H1 (cell line): ENCODE results near the gene ZNF385C. TPM values are rescaled to one million over a fixed set of nuclear protein-coding genes. Genes with fewer than 3 reads are reported as not detected.

ENCODE experiments used
- CTCF ChIA-PET: fragments of 300-600 bp; sonication (Branson Sonifier 250); formaldehyde crosslinking; loops from one replicate; lab custom pipeline; 2021; ENCODE audit not compliant: partially characterized antibody; lab: Charles Lee
- POLR2A ChIA-PET: fragments of 300-600 bp; sonication (Branson Sonifier 250); formaldehyde crosslinking; loops from one replicate; lab custom pipeline; 2021; ENCODE audit warnings: inconsistent platforms; ENCODE audit not compliant: partially characterized antibody; lab: Charles Lee
- DNase-seq, 2 experiments: peaks; one replicate each; pipeline versions ENCODE4 v3.0.0 to v3.0.0-alpha.2; 2010 to 2022; ENCODE audit warnings: low spot score in 2 of 2, low read depth in 1 of 2, mixed read lengths in 1 of 2
- FAIRE-seq: peaks from 2 replicates; lab custom pipeline; 2011; peaks lifted over from hg19 to GRCh38; lab: Jason Lieb, UNC
- H2AFZ ChIP-seq: 2 replicates; pipeline ENCODE4 v1.8.1; 2012; ENCODE audit warnings: low read length, inconsistent platforms
- H2AK5ac ChIP-seq: 2 replicates; pipeline ENCODE4 v1.6.1; 2013; ENCODE audit warnings: low read depth, low read length
- H2BK120ac ChIP-seq: replicated peaks from 2 replicates; pipeline ENCODE3; 2013; ENCODE audit warnings: low read depth, low read length, inconsistent platforms
- H2BK12ac ChIP-seq: 2 replicates; pipeline ENCODE4 v1.6.1; 2013; ENCODE audit warnings: low read depth, low read length
- H2BK15ac ChIP-seq: 2 replicates; pipeline ENCODE4 v1.6.1; 2013; ENCODE audit warnings: low read length
- H2BK20ac ChIP-seq: 2 replicates; pipeline ENCODE4 v1.6.1; 2013; ENCODE audit warnings: low read length
- H2BK5ac ChIP-seq: 2 replicates; pipeline ENCODE4 v1.6.1; 2013; ENCODE audit warnings: low read depth, low read length
- H3K14ac ChIP-seq: 2 replicates; pipeline ENCODE4 v1.6.1; 2013; ENCODE audit warnings: inconsistent platforms; ENCODE audit not compliant: insufficient read length
- H3K18ac ChIP-seq: 2 replicates; pipeline ENCODE4 v1.6.1; 2013; ENCODE audit warnings: low read length; ENCODE audit errors: extremely low read depth
- H3K23ac ChIP-seq: 2 replicates; pipeline ENCODE4 v1.6.1; 2013; ENCODE audit warnings: inconsistent platforms; ENCODE audit not compliant: insufficient read length
- H3K23me2 ChIP-seq: 2 replicates; pipeline ENCODE4 v1.6.1; 2013; ENCODE audit warnings: low read depth, low read length
- H3K27ac ChIP-seq: 2 replicates; pipeline ENCODE4 v1.6.1; 2011; ENCODE audit warnings: low read depth, low read length, inconsistent platforms
- H3K27me3 ChIP-seq, 4 experiments: replicated peaks in 1 of 4; 1 replicate in 1 of 4; 2 replicates in 3 of 4; pipeline versions ENCODE4 v1.6.1 to v1.8.1; 2011 to 2013; ENCODE audit warnings: low read length in 3 of 4, mild to moderate bottlenecking in 3 of 4, inconsistent platforms in 2 of 4, mixed read lengths in 2 of 4, moderate library complexity in 1 of 4; ENCODE audit not compliant: control insufficient read depth in 3 of 4, insufficient read depth in 3 of 4; ENCODE audit errors: extremely low read depth in 1 of 4
- H3K36me3 ChIP-seq, 4 experiments: 2 replicates each; pipeline versions ENCODE4 v1.6.1 to v1.8.1; 2011 to 2013; ENCODE audit warnings: mild to moderate bottlenecking in 4 of 4, low read length in 3 of 4, moderate library complexity in 2 of 4, control low read depth in 1 of 4, inconsistent platforms in 1 of 4; ENCODE audit not compliant: insufficient read depth in 4 of 4, control insufficient read depth in 2 of 4
- H3K4ac ChIP-seq: replicated peaks from 2 replicates; pipeline ENCODE3; 2013; ENCODE audit warnings: low read length, low read depth, mixed read lengths, inconsistent platforms; ENCODE audit not compliant: insufficient read length
- H3K4me1 ChIP-seq, 4 experiments: replicated peaks in 1 of 4; 1 replicate in 1 of 4; 2 replicates in 3 of 4; pipeline versions ENCODE4 v1.6.1 to v1.8.1; 2011 to 2013; ENCODE audit warnings: low read length in 3 of 4, inconsistent platforms in 2 of 4, mixed read lengths in 1 of 4; ENCODE audit not compliant: insufficient read depth in 4 of 4, control insufficient read depth in 3 of 4
- H3K4me2 ChIP-seq, 2 experiments: 2 replicates each; pipeline versions ENCODE4 v1.6.1 to v1.8.1; 2011 to 2013; ENCODE audit warnings: low read depth in 2 of 2, low read length in 2 of 2, control low read depth in 1 of 2, inconsistent platforms in 1 of 2, mild to moderate bottlenecking in 1 of 2; ENCODE audit not compliant: insufficient read depth in 1 of 2
- H3K4me3 ChIP-seq, 4 experiments: fragments of 200-600, 300-600 bp in 1 of 4; sonication (generic), shearing (Covaris generic), sonication (Bioruptor Twin) in 1 of 4; 2 replicates each; pipeline versions ENCODE4 v1.5.1 to v1.8.1; 2011 to 2016; ENCODE audit warnings: low read length in 4 of 4, low read depth in 3 of 4, control low read depth in 2 of 4, inconsistent platforms in 2 of 4, mild to moderate bottlenecking in 2 of 4, mixed read lengths in 1 of 4, moderate library complexity in 1 of 4; ENCODE audit not compliant: insufficient read depth in 2 of 4; ENCODE audit errors: extremely low read depth in 1 of 4
- H3K56ac ChIP-seq: replicated peaks from 2 replicates; pipeline ENCODE3; 2013; ENCODE audit warnings: low read depth, mild to moderate bottlenecking, mixed read lengths, low read length, inconsistent platforms; ENCODE audit not compliant: insufficient read length
- H3K79me1 ChIP-seq: 2 replicates; pipeline ENCODE4 v1.6.1; 2013; ENCODE audit warnings: low read depth, low read length, control low read depth
- H3K79me2 ChIP-seq, 2 experiments: 2 replicates each; pipeline versions ENCODE4 v1.6.1 to v1.8.1; 2012 to 2013; ENCODE audit warnings: low read length in 2 of 2, mild to moderate bottlenecking in 2 of 2, inconsistent platforms in 1 of 2; ENCODE audit not compliant: insufficient read depth in 2 of 2, control insufficient read depth in 1 of 2
- H3K9ac ChIP-seq, 4 experiments: replicated peaks in 1 of 4; 1 replicate in 1 of 4; 2 replicates in 3 of 4; pipeline versions ENCODE4 v1.6.1 to v1.8.1; 2011 to 2013; ENCODE audit warnings: low read depth in 3 of 4, low read length in 3 of 4, control low read depth in 2 of 4, mild to moderate bottlenecking in 2 of 4, moderate library complexity in 2 of 4, inconsistent platforms in 1 of 4; ENCODE audit errors: extremely low read depth in 1 of 4
- H3K9me3 ChIP-seq, 2 experiments: 2 replicates each; pipeline versions ENCODE4 v1.6.1 to v1.8.1; 2012 to 2013; ENCODE audit warnings: mild to moderate bottlenecking in 2 of 2, moderate library complexity in 2 of 2, control low read depth in 1 of 2, inconsistent platforms in 1 of 2, low read depth in 1 of 2, low read length in 1 of 2, mixed read lengths in 1 of 2; ENCODE audit not compliant: insufficient read depth in 2 of 2
- H4K20me1 ChIP-seq, 2 experiments: replicated peaks in 1 of 2; 2 replicates each; pipeline versions ENCODE3 to v1.8.1; 2011 to 2013; ENCODE audit warnings: inconsistent platforms in 2 of 2, low read length in 2 of 2, mild to moderate bottlenecking in 1 of 2; ENCODE audit not compliant: insufficient read depth in 2 of 2, control insufficient read depth in 1 of 2
- H4K5ac ChIP-seq: 2 replicates; pipeline ENCODE4 v1.6.1; 2013; ENCODE audit warnings: low read length, low read depth, mixed read lengths, inconsistent platforms; ENCODE audit not compliant: insufficient read length
- H4K8ac ChIP-seq: 2 replicates; pipeline ENCODE4 v1.8.0; 2013; ENCODE audit warnings: mild to moderate bottlenecking, moderate library complexity, low read length, inconsistent platforms; ENCODE audit not compliant: insufficient read depth; ENCODE audit errors: extremely low read depth
- H4K91ac ChIP-seq: replicated peaks from 2 replicates; pipeline ENCODE3; 2013; ENCODE audit warnings: low read length, mixed read lengths, inconsistent platforms; ENCODE audit not compliant: insufficient read length
- POLR2AphosphoS5 ChIP-seq: IDR thresholded peaks from 2 replicates; pipeline ENCODE4 v1.6.1; 2011; ENCODE audit warnings: low read depth, low read length
- SIX5 ChIP-seq: IDR thresholded peaks from 2 replicates; pipeline ENCODE4 v1.6.1; 2011; ENCODE audit warnings: mild to moderate bottlenecking, low read depth, low read length
- WGBS, 2 experiments: shearing (Covaris generic) in 1 of 2; methylation state at CpG; one replicate each; pipeline versions ENCODE4 v1.1.6 to v1.1.7; 2013 to 2015; ENCODE audit warnings: low lambda C conversion rate in 2 of 2, mixed read lengths in 2 of 2, inconsistent platforms in 1 of 2, low coverage in 1 of 2, missing lambda C conversion rate in 1 of 2; ENCODE audit not compliant: insufficient replicate concordance in 2 of 2, insufficient coverage in 1 of 2, insufficient read length in 1 of 2; ENCODE audit errors: extremely low coverage in 1 of 2, missing lambda C conversion rate in 1 of 2; 5-methylcytosine and 5-hydroxymethylcytosine counted together
- polyA plus RNA-seq, 7 experiments: library from polyadenylated mRNA; depleted of rRNA in 3 of 7; stranded (reverse) in 5 of 7; unstranded in 2 of 7; fragments of >200 nt in 5 of 7; fragments of 200-250 nt in 2 of 7; gene quantifications; 1 replicate in 5 of 7; 2 replicates in 1 of 7; 4 replicates in 1 of 7; pipeline versions ENCODE4 v1.2.1 to v1.2.3, GENCODE V29; 2011 to 2013; ENCODE audit warnings: missing spikeins in 2 of 7, mixed read lengths in 2 of 7
- total RNA-seq: library from RNA; stranded (reverse); fragmentation: NEBNext Ultra II Directional; extraction: Animal tissue kit (Norgen Biotek cat#: 25700); gene quantifications from 2 replicates; pipeline ENCODE4 v1.2.1, GENCODE V29; 2021

ZNF385C gene
- total and polyA plus RNA-seq, 2 of the 8 experiments (the other 6 are each of a cell fraction or from before 2014, with no cell fraction given): 3.9 to 6.1 TPM

GRCh38 chr17:41976142-41976768, 122.0 kb downstream of the ZNF385C start:
- POLR2A ChIA-PET: interaction anchor here (0.9 to 4.5 kb wide), 7 partner anchors 10 to 41 kb away, joined by 3 to 32 read pairs (median 5); partner anchors contain the start of genes CNP and DNAJC7
- H3K9me3 ChIP-seq: no peaks in the 10 kb centered on the region
- CTCF ChIA-PET: interaction anchor here (0.8 to 6.5 kb wide), 4 partner anchors 8 to 226 kb away, joined by 3 to 60 read pairs (median 3); partner anchors contain the start of gene CNP
- H2BK15ac ChIP-seq: no peak overlapping the region
- no peaks in the 10 kb centered on the region for H3K79me2 ChIP-seq
- H3K56ac ChIP-seq: no peak overlapping the region
- no peaks in the 10 kb centered on the region for H3K79me1 ChIP-seq
- H3K9ac ChIP-seq: no peak overlapping the region
- H2AFZ ChIP-seq: no peak overlapping the region
- no peak overlapping the region for H3K4me2 ChIP-seq
- H4K91ac ChIP-seq: no peak overlapping the region
- H3K23ac ChIP-seq: no peak overlapping the region
- H3K4me1 ChIP-seq: no peaks in the 10 kb centered on the region
- no peak overlapping the region for H3K18ac ChIP-seq
- no peaks in the 10 kb centered on the region; the same call in 1 of the 2 replicates for H3K23me2 ChIP-seq
- no peak overlapping the region for H2BK12ac ChIP-seq
- FAIRE-seq: no peak
- peaks cover 2 to 11% of the 10 kb centered on the region in 2 experiments for H4K20me1 ChIP-seq
- H3K27ac ChIP-seq: no peak overlapping the region
- H3K4me3 ChIP-seq: no peak overlapping the region
- DNase-seq: no peak
- no peak overlapping the region for H3K4ac ChIP-seq
- no peak overlapping the region; the same call in 1 of the 2 replicates for H4K8ac ChIP-seq
- H4K5ac ChIP-seq: no peak overlapping the region
- TF ChIP-seq POLR2AphosphoS5 (peak; percentile 34; the same call in 1 of the 2 replicates), SIX5 (no peak)
- H2BK5ac ChIP-seq: no peak overlapping the region
- no peak overlapping the region for H2BK20ac ChIP-seq
- H3K27me3 ChIP-seq: no peaks in the 10 kb centered on the region
- H2BK120ac ChIP-seq: no peak overlapping the region
- WGBS, 2 experiments: 86% methylated on average over 10 of the region's 11 CpGs; no CpG with 5 or more reads in 1 of the 2 experiments
- no peak overlapping the region for H3K14ac ChIP-seq
- no peak overlapping the region for H2AK5ac ChIP-seq
- peaks cover 36 to 77% (median 71%) of the 10 kb centered on the region in 4 experiments for H3K36me3 ChIP-seq

Other genes starting within 250 kb of the ZNF385C start
- 12.8 and 13.7 TPM in 2 replicates for gene KLHL11, start 233.1 kb downstream of the ZNF385C start, total RNA-seq
- 3.4 and 4.2 TPM in 2 replicates for gene KLHL11, start 233.1 kb downstream of the ZNF385C start, polyA plus RNA-seq (2011; rRNA removed)
- gene ACLY, start 179.5 kb downstream of the ZNF385C start, total RNA-seq: 388 and 393 TPM in 2 replicates
- 167 and 238 TPM in 2 replicates for gene ACLY, start 179.5 kb downstream of the ZNF385C start, polyA plus RNA-seq (2011; rRNA removed)
- gene ODAD4, start 167.9 kb downstream of the ZNF385C start, total RNA-seq: 1.3 TPM in 2 replicates
- 0.41 and 0.48 TPM in 2 replicates for gene ODAD4, start 167.9 kb downstream of the ZNF385C start, polyA plus RNA-seq (2011; rRNA removed)
- 60.6 and 64.2 TPM in 2 replicates for gene CNP, start 131.7 kb downstream of the ZNF385C start, total RNA-seq
- gene CNP, start 131.7 kb downstream of the ZNF385C start, polyA plus RNA-seq (2011; rRNA removed): 21.9 and 43.3 TPM in 2 replicates
- gene DNAJC7, start 81.0 kb downstream of the ZNF385C start, total RNA-seq: 129 and 148 TPM in 2 replicates
- 21.6 and 31.0 TPM in 2 replicates for gene DNAJC7, start 81.0 kb downstream of the ZNF385C start, polyA plus RNA-seq (2011; rRNA removed)
- gene NKIRAS2, start 78.4 kb downstream of the ZNF385C start, total RNA-seq: 31.1 and 34.5 TPM in 2 replicates
- gene NKIRAS2, start 78.4 kb downstream of the ZNF385C start, polyA plus RNA-seq (2011; rRNA removed): 51.1 and 59.7 TPM in 2 replicates
- 1.4 TPM in 2 replicates for gene C17orf113, start 47.9 kb downstream of the ZNF385C start, total RNA-seq
- 1.0 and 1.5 TPM in 2 replicates for gene C17orf113, start 47.9 kb downstream of the ZNF385C start, polyA plus RNA-seq (2011; rRNA removed)
- 4.4 and 5.6 TPM in 2 replicates for gene DHX58, start 14.2 kb upstream of the ZNF385C start, total RNA-seq
- gene DHX58, start 14.2 kb upstream of the ZNF385C start, polyA plus RNA-seq (2011; rRNA removed): 9.9 and 10.3 TPM in 2 replicates
- 32.5 and 34.2 TPM in 2 replicates for gene KAT2A, start 22.9 kb upstream of the ZNF385C start, total RNA-seq
- 40.1 and 52.5 TPM in 2 replicates for gene KAT2A, start 22.9 kb upstream of the ZNF385C start, polyA plus RNA-seq (2011; rRNA removed)
- 0.30 and 0.33 TPM in 2 replicates for gene HSPB9, start 24.3 kb upstream of the ZNF385C start, total RNA-seq
- gene HSPB9, start 24.3 kb upstream of the ZNF385C start, polyA plus RNA-seq (2011; rRNA removed): 0.25 and 0.27 TPM in 2 replicates
- 67.1 and 67.7 TPM in 2 replicates for gene RAB5C, start 56.5 kb upstream of the ZNF385C start, total RNA-seq
- gene RAB5C, start 56.5 kb upstream of the ZNF385C start, polyA plus RNA-seq (2011; rRNA removed): 123 and 150 TPM in 2 replicates
- 0.47 and 0.59 TPM in 2 replicates for gene KCNH4, start 82.7 kb upstream of the ZNF385C start, total RNA-seq
- 0.44 and 0.53 TPM in 2 replicates for gene KCNH4, start 82.7 kb upstream of the ZNF385C start, polyA plus RNA-seq (2011; rRNA removed)
- not detected in 2 replicates for gene HCRT, start 87.0 kb upstream of the ZNF385C start, total RNA-seq
- not detected in 2 replicates for gene HCRT, start 87.0 kb upstream of the ZNF385C start, polyA plus RNA-seq (2011; rRNA removed)
- 7.1 and 7.4 TPM in 2 replicates for gene GHDC, start 96.0 kb upstream of the ZNF385C start, total RNA-seq
- 8.1 and 14.8 TPM in 2 replicates for gene GHDC, start 96.0 kb upstream of the ZNF385C start, polyA plus RNA-seq (2011; rRNA removed)
- 43.3 and 52.6 TPM in 2 replicates for gene STAT5B, start 177.9 kb upstream of the ZNF385C start, total RNA-seq
- gene STAT5B, start 177.9 kb upstream of the ZNF385C start, polyA plus RNA-seq (2011; rRNA removed): 35.3 and 40.8 TPM in 2 replicates
- gene STAT5A, start 190.0 kb upstream of the ZNF385C start, total RNA-seq: 5.4 and 6.0 TPM in 2 replicates
- gene STAT5A, start 190.0 kb upstream of the ZNF385C start, polyA plus RNA-seq (2011; rRNA removed): 4.2 and 7.9 TPM in 2 replicates